HepG2 (cell line): ENCODE results near the gene TCN2. TPM values are rescaled to one million over a fixed set of nuclear protein-coding genes. Genes with fewer than 3 reads are reported as not detected.

Source experiments
- ATAC-seq: fragments of 200-7000 bp; cut with Tn5 transposase; 3 replicates; pipeline ENCODE4 v1.9.1; 2020; ENCODE audit warnings: mild to moderate bottlenecking, moderate library complexity
- BruUV-seq: library from RNA; stranded (reverse); fragments of 400-500 nt; replicated peaks from 2 replicates; lab custom pipeline; 2021; lab: Mats Ljungman, UMichigan
- CTCF ChIA-PET: fragments of 300-600 bp; formaldehyde crosslinking; extraction: SDS; loops from one replicate; lab custom pipeline; 2021; ENCODE audit warnings: low total read pairs, inconsistent platforms, low intra/inter-chr PET ratio; lab: Yijun Ruan, JAX
- POLR2A ChIA-PET: fragments of 350-600 bp; sonication (Branson Sonifier 250); formaldehyde crosslinking; loops from one replicate; lab custom pipeline; 2020; ENCODE audit warnings: antibody characterized with exemption, inconsistent platforms; lab: Yijun Ruan, JAX
- DNase-seq: peaks from one replicate; pipeline ENCODE4 v3.0.0-alpha.2; 2015; ENCODE audit warnings: low spot score
- FAIRE-seq: peaks from 3 replicates; lab custom pipeline; 2011; peaks lifted over from hg19 to GRCh38; lab: Jason Lieb, UNC
- H2AFZ ChIP-seq: one replicate; pipeline ENCODE4 v1.6.1; 2011; ENCODE audit warnings: low read length, inconsistent platforms
- H3K27ac ChIP-seq: fragments of 300-600 bp; 3 replicates; pipeline ENCODE4 v1.8.0; 2011; ENCODE audit warnings: mixed run types, mild to moderate bottlenecking, mixed read lengths, low read length, inconsistent platforms; ENCODE audit not compliant: insufficient read depth; ENCODE audit errors: extremely low read length
- H3K27me3 ChIP-seq, 2 experiments: fragments of 200-600 bp in 1 of 2; 2 replicates in 1 of 2; 3 replicates in 1 of 2; pipeline versions ENCODE4 v1.6.0 to v1.8.0; 2011; ENCODE audit warnings: low read length in 2 of 2, mild to moderate bottlenecking in 2 of 2, moderate library complexity in 2 of 2, inconsistent platforms in 1 of 2; ENCODE audit not compliant: insufficient read depth in 2 of 2, control insufficient read depth in 1 of 2
- H3K36me3 ChIP-seq, 2 experiments: fragments of 200-600 bp in 1 of 2; replicated peaks in 1 of 2; 2 replicates in 1 of 2; 3 replicates in 1 of 2; pipeline versions ENCODE4 v1.5.1 to v1.8.0; 2011; ENCODE audit warnings: low read length in 2 of 2, inconsistent platforms in 1 of 2; ENCODE audit not compliant: insufficient read depth in 2 of 2, control insufficient read depth in 1 of 2
- H3K4me1 ChIP-seq: 2 replicates; pipeline ENCODE4 v1.5.1; 2012; ENCODE audit warnings: low read length, inconsistent platforms; ENCODE audit not compliant: insufficient read depth
- H3K4me2 ChIP-seq: 2 replicates; pipeline ENCODE4 v1.6.0; 2011; ENCODE audit warnings: low read depth, low read length, inconsistent platforms
- H3K4me3 ChIP-seq, 3 experiments: fragments of 200-600 bp in 1 of 3; sonication (generic), shearing (Covaris generic) in 1 of 3; replicated peaks in 1 of 3; 2 replicates each; pipeline ENCODE4 v1.5.1; 2011 to 2016; ENCODE audit warnings: low read length in 3 of 3, inconsistent platforms in 2 of 3, low read depth in 2 of 3, mild to moderate bottlenecking in 2 of 3, control low read depth in 1 of 3, mixed read lengths in 1 of 3; ENCODE audit not compliant: insufficient read depth in 1 of 3
- H3K79me2 ChIP-seq: one replicate; pipeline ENCODE4 v1.6.1; 2011; ENCODE audit warnings: low read length, inconsistent platforms; ENCODE audit not compliant: insufficient read depth
- H3K9ac ChIP-seq: 2 replicates; pipeline ENCODE4 v1.6.0; 2011; ENCODE audit warnings: mild to moderate bottlenecking, low read depth, low read length, inconsistent platforms; ENCODE audit not compliant: insufficient read depth
- H3K9me3 ChIP-seq: 2 replicates; pipeline ENCODE4 v1.5.1; 2012; ENCODE audit warnings: mild to moderate bottlenecking, low read length
- H4K20me1 ChIP-seq: 2 replicates; pipeline ENCODE4 v1.6.0; 2011; ENCODE audit warnings: inconsistent platforms, mild to moderate bottlenecking, low read length, moderate library complexity; ENCODE audit not compliant: insufficient read depth
- FOXM1 ChIP-seq: sonication (generic); formaldehyde crosslinking; IDR thresholded peaks from 2 replicates; pipeline ENCODE4 v1.5.0; 2020; ENCODE audit warnings: missing genetic modification reagents
- MIER2 ChIP-seq: IDR thresholded peaks from 2 replicates; pipeline ENCODE4 v1.6.1; 2016; ENCODE audit warnings: missing biosample characterization, missing genetic modification reagents
- RAD51 ChIP-seq: fragments of 450-650 bp; IDR thresholded peaks from 2 replicates; pipeline ENCODE4 v1.6.1; 2016; ENCODE audit warnings: borderline replicate concordance
- ZFP62 ChIP-seq: sonication (generic); formaldehyde crosslinking; IDR thresholded peaks from 2 replicates; pipeline ENCODE4 v1.4.0; 2020; ENCODE audit warnings: missing genetic modification reagents
- ZFX ChIP-seq: sonication (generic); formaldehyde crosslinking; IDR thresholded peaks from 2 replicates; pipeline ENCODE4 v1.4.0; 2020; ENCODE audit warnings: mild to moderate bottlenecking, low read depth, missing genetic modification reagents, moderate library complexity
- ZNF335 ChIP-seq: sonication (generic); formaldehyde crosslinking; IDR thresholded peaks from 2 replicates; pipeline ENCODE4 v1.4.0; 2020; ENCODE audit warnings: missing genetic modification reagents
- ZNF589 ChIP-seq: sonication (generic); formaldehyde crosslinking; conservative IDR thresholded peaks from 2 replicates; pipeline ENCODE4 v1.8.0; 2022; ENCODE audit warnings: mild to moderate bottlenecking, moderate library complexity, missing genetic modification reagents
- ZNF839 ChIP-seq: sonication (generic); formaldehyde crosslinking; IDR thresholded peaks from 2 replicates; pipeline ENCODE4 v1.4.0; 2020; ENCODE audit warnings: missing genetic modification reagents, mild to moderate bottlenecking, borderline replicate concordance
- WGBS: methylation state at CpG from one replicate; pipeline ENCODE4 v1.1.6; 2017; ENCODE audit warnings: low lambda C conversion rate; 5-methylcytosine and 5-hydroxymethylcytosine counted together
- in situ Hi-C: cut with HindIII; loops from 2 replicates; pipeline ENCODE4 v1.10.0; 2017; ENCODE audit warnings: low pct_unique_long_range_greater_than_20kb; ENCODE audit not compliant: extremely low pct_ligation_motif_present
- intact Hi-C: fragments of 100-400 bp; cut with micrococcal nuclease; formaldehyde crosslinking; loops from one replicate; pipeline ENCODE4 v1.10.0; 2022; ENCODE audit not compliant: unreplicated experiment
- polyA plus RNA-seq, 8 experiments: library from polyadenylated mRNA; depleted of rRNA in 3 of 8; stranded (reverse) in 7 of 8; unstranded in 1 of 8; fragments of >200 nt; fragmentation: Illumina TruSeq in 4 of 8; extraction: Trizol in 4 of 8; gene quantifications; 2 replicates each; pipeline versions ENCODE4 v1.2.1 to v1.2.3, GENCODE V29; 2011 to 2016; ENCODE audit warnings: low read depth in 4 of 8, missing spikeins in 1 of 8, mixed read lengths in 1 of 8; ENCODE audit not compliant: insufficient read depth in 1 of 8
- total RNA-seq, 5 experiments: library from RNA; depleted of rRNA; stranded (reverse); fragments of >200 nt; fragmentation: Illumina TruSeq; extraction: Trizol; gene quantifications; 2 replicates each; pipeline ENCODE4 v1.2.3, GENCODE V29; 2016; ENCODE audit warnings: low read depth in 1 of 5
- TF ChIP-seq, protein P1 (sequence below): sonication (generic); formaldehyde crosslinking; IDR thresholded peaks from 2 replicates; pipeline ENCODE4 v1.4.0; 2020; ENCODE audit warnings: missing genetic modification reagents, borderline replicate concordance
- TF ChIP-seq, protein P2 (sequence below): sonication (generic); formaldehyde crosslinking; IDR thresholded peaks from 2 replicates; pipeline ENCODE4 v1.5.0; 2020; ENCODE audit warnings: missing genetic modification reagents
- TF ChIP-seq, protein P3 (sequence below): sonication (generic); formaldehyde crosslinking; IDR thresholded peaks from 2 replicates; pipeline ENCODE4 v1.9.0; 2021; ENCODE audit warnings: missing genetic modification reagents, borderline replicate concordance
- TF ChIP-seq, protein P4 (sequence below): sonication (generic); formaldehyde crosslinking; IDR thresholded peaks from 2 replicates; pipeline ENCODE4 v1.4.0; 2020; ENCODE audit warnings: missing genetic modification reagents; ENCODE audit errors: not compliant biosample characterization

TCN2 gene
- total and polyA plus RNA-seq, 2 of the 13 experiments (the other 11 are each of a cell fraction or from before 2014, with no cell fraction given): 0.29 to 0.31 TPM

DNA sequence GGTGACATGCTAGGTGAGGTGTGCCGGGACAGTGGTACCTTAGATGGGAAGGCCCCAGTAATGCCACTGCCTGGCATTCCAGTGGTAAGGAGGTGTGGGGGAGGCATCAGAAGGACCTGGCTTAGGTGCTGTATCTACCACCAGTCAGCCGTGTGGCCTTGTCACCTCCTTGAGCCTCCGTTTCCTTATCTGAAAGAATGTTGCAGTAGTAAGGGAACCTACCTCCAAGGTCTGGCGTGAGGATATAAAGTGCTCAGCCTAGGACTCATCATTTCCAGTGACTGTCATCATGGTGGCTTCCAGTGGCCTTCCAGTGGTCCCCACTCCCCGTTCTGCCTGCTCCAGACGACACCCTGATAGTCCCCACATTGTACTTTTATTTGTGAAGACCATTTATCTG, 67.5 kb downstream of the TCN2 start:
- FAIRE-seq: no peak
- H3K4me3 ChIP-seq: no peak overlapping the region
- no peak overlapping the region for H3K4me2 ChIP-seq
- H3K79me2 ChIP-seq: no peaks in the 10 kb centered on the region
- H4K20me1 ChIP-seq: no peaks in the 10 kb centered on the region
- no peak for ATAC-seq
- H3K27ac ChIP-seq: no peak overlapping the region
- DNase-seq: no peak
- intact Hi-C loops: no loop called here
- ChIA-PET POLR2A (no interaction called here), CTCF (no interaction called here)
- H3K9ac ChIP-seq: no peak overlapping the region
- no peaks in the 10 kb centered on the region for H3K36me3 ChIP-seq
- no peaks in the 10 kb centered on the region for H3K9me3 ChIP-seq
- WGBS: 0% methylated on average over 2 of the region's 6 CpGs
- in situ Hi-C loops: no loop called here
- H3K4me1 ChIP-seq: no peaks in the 10 kb centered on the region
- peaks cover 0 to 21% of the 10 kb centered on the region in 2 experiments; a peak in 2 of 5 replicates for H3K27me3 ChIP-seq
- no TSS peak for BruUV-seq
- H2AFZ ChIP-seq: no peak overlapping the region
- TF ChIP-seq, protein P1, sequence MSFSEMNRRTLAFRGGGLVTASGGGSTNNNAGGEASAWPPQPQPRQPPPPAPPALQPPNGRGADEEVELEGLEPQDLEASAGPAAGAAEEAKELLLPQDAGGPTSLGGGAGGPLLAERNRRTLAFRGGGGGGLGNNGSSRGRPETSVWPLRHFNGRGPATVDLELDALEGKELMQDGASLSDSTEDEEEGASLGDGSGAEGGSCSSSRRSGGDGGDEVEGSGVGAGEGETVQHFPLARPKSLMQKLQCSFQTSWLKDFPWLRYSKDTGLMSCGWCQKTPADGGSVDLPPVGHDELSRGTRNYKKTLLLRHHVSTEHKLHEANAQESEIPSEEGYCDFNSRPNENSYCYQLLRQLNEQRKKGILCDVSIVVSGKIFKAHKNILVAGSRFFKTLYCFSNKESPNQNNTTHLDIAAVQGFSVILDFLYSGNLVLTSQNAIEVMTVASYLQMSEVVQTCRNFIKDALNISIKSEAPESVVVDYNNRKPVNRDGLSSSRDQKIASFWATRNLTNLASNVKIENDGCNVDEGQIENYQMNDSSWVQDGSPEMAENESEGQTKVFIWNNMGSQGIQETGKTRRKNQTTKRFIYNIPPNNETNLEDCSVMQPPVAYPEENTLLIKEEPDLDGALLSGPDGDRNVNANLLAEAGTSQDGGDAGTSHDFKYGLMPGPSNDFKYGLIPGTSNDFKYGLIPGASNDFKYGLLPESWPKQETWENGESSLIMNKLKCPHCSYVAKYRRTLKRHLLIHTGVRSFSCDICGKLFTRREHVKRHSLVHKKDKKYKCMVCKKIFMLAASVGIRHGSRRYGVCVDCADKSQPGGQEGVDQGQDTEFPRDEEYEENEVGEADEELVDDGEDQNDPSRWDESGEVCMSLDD (CRISPR knock-in tag): no peak
- TF ChIP-seq, all 625 proteins: peak for 0

DNA sequence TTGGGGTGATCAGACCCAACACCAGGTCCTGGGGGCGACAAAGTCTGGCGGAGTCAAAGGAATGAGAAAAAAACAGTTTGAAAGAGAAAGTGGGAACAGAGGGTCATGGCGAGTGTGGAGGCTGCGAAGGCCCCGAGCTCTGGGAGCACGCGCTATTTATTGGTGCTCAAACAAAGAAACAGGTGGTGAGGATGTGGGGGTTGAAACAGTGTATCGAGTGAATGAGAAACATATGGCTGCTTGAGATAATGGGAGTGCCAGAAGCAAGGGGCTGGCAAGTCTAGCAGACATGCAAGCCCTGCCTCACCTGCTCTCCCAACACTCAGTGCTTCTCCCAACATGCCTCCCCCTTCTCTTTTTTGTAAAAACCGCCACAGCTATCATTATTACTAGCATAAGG, 68.5 kb downstream of the TCN2 start:
- Histone ChIP-seq H4K20me1 (no peaks in the 10 kb centered on the region), H3K9ac (no peak overlapping the region), H3K4me1 (no peaks in the 10 kb centered on the region), H3K36me3 (no peaks in the 10 kb centered on the region), H3K27me3 (peaks cover 0 to 21% of the 10 kb centered on the region in 2 experiments; a peak in 2 of 5 replicates), H2AFZ (no peak overlapping the region), H3K4me2 (no peak overlapping the region), H3K9me3 (no peaks in the 10 kb centered on the region), H3K27ac (no peak overlapping the region), H3K79me2 (no peaks in the 10 kb centered on the region), H3K4me3 (no peak overlapping the region)
- WGBS: 52% methylated on average over 9 of the region's 9 CpGs
- no TSS peak for BruUV-seq
- DNase-seq: no peak
- intact Hi-C loops: no loop called here
- CTCF ChIA-PET: no interaction called here
- FAIRE-seq: no peak
- POLR2A ChIA-PET: no interaction called here
- ATAC-seq: no peak
- in situ Hi-C loops: no loop called here
- TF ChIP-seq, protein P2, sequence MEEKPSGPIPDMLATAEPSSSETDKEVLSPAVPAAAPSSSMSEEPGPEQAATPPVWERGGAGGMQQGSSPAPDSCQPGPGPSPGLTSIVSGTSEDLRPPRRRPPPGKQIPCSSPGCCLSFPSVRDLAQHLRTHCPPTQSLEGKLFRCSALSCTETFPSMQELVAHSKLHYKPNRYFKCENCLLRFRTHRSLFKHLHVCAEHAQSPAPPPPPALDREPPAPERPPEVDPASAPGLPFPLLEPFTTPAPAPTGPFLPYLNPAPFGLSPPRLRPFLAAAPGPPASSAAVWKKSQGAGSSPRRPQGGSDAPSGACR (CRISPR knock-in tag): no peak
- TF ChIP-seq ZFP62 (CRISPR knock-in tag) (no peak), ZFX (CRISPR knock-in tag) (no peak), RAD51 (no peak), MIER2 (CRISPR knock-in tag) (no peak), ZNF335 (CRISPR knock-in tag) (no peak), ZNF839 (CRISPR knock-in tag) (no peak), FOXM1 (no peak), ZNF589 (no peak)
- TF ChIP-seq, protein P3, sequence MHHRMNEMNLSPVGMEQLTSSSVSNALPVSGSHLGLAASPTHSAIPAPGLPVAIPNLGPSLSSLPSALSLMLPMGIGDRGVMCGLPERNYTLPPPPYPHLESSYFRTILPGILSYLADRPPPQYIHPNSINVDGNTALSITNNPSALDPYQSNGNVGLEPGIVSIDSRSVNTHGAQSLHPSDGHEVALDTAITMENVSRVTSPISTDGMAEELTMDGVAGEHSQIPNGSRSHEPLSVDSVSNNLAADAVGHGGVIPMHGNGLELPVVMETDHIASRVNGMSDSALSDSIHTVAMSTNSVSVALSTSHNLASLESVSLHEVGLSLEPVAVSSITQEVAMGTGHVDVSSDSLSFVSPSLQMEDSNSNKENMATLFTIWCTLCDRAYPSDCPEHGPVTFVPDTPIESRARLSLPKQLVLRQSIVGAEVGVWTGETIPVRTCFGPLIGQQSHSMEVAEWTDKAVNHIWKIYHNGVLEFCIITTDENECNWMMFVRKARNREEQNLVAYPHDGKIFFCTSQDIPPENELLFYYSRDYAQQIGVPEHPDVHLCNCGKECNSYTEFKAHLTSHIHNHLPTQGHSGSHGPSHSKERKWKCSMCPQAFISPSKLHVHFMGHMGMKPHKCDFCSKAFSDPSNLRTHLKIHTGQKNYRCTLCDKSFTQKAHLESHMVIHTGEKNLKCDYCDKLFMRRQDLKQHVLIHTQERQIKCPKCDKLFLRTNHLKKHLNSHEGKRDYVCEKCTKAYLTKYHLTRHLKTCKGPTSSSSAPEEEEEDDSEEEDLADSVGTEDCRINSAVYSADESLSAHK: no peak
- TF ChIP-seq, protein P4, sequence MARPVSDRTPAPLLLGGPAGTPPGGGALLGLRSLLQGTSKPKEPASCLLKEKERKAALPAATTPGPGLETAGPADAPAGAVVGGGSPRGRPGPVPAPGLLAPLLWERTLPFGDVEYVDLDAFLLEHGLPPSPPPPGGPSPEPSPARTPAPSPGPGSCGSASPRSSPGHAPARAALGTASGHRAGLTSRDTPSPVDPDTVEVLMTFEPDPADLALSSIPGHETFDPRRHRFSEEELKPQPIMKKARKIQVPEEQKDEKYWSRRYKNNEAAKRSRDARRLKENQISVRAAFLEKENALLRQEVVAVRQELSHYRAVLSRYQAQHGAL (CRISPR knock-in tag): no peak
